GM23338 (cell line): ENCODE data around the gene LPIN1.

Experiments used
- POLR2AphosphoS5 ChIP-seq: IDR thresholded peaks from 2 replicates; pipeline ENCODE4 v1.6.1; 2016; ENCODE audit warnings: antibody characterized with exemption, low read depth
- STAT1 ChIP-seq: IDR thresholded peaks from one replicate; pipeline ENCODE4 v1.6.1; 2016; ENCODE audit warnings: antibody characterized with exemption; ENCODE audit not compliant: unreplicated experiment
- TF ChIP-seq, protein P1 (sequence below), 2 experiments: fragments of 200-600 bp in 1 of 2; sonication (generic) in 1 of 2; conservative IDR thresholded peaks; 2 replicates each; pipeline versions ENCODE4 v1.5.1 to v1.6.1; 2016 to 2017; ENCODE audit warnings: antibody characterized with exemption in 2 of 2, low read depth in 2 of 2, mild to moderate bottlenecking in 2 of 2, moderate library complexity in 1 of 2

- no peak for TF ChIP-seq STAT1
- TF ChIP-seq, protein P1, sequence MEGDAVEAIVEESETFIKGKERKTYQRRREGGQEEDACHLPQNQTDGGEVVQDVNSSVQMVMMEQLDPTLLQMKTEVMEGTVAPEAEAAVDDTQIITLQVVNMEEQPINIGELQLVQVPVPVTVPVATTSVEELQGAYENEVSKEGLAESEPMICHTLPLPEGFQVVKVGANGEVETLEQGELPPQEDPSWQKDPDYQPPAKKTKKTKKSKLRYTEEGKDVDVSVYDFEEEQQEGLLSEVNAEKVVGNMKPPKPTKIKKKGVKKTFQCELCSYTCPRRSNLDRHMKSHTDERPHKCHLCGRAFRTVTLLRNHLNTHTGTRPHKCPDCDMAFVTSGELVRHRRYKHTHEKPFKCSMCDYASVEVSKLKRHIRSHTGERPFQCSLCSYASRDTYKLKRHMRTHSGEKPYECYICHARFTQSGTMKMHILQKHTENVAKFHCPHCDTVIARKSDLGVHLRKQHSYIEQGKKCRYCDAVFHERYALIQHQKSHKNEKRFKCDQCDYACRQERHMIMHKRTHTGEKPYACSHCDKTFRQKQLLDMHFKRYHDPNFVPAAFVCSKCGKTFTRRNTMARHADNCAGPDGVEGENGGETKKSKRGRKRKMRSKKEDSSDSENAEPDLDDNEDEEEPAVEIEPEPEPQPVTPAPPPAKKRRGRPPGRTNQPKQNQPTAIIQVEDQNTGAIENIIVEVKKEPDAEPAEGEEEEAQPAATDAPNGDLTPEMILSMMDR (conservative IDR thresholded peaks at IDR 0.05; ENCODE audit: low read depth in 2 of 2), result no peak
- TF ChIP-seq POLR2AphosphoS5, result no peak
Observed at GRCh38 chr2:11696736-11697102, 49.7 kb upstream of the LPIN1 start.
